Measurements from ENCODE around the gene FBXO33.
"Not testable (repeated sequence)": the region's sequence is repeated elsewhere in the genome, so short reads cannot be mapped to it uniquely, and the experiment has no call there.

FBXO33 gene

DNA sequence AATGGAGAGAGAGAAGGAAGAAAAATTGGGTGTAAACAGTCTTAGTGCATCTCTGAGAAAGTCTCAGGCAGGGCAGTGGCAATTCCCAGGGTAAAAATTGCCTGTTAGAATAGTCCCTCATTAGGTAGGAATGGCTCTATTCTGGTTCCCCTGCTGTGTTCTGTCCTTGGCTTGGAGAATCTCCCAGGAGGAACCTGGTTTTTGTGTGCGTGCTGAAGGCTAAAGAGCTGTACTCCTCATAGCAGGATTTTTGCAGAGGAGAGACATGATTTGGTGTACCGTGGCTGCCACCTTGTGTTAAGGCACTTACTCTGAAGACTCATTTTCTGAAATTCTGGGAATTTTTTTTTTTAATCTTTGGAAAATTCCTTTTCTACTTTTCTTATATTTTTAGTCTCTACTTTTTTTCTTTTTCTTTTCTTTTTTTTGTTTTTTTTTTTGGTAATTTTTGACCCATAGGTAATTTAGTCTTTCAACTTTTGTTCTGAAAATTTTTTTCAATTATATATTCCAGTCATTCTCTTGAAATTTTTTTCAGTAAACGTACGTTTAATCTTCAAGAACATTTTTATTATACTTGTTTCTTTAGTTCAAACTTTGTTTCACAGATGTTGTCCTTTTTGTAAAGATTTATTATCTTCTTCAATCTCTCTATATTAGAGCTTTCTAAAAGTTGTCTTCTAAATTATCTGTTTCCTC, 63.8 kb downstream of the FBXO33 start:
- peak; percentile 77 for DNase-seq

DNA sequence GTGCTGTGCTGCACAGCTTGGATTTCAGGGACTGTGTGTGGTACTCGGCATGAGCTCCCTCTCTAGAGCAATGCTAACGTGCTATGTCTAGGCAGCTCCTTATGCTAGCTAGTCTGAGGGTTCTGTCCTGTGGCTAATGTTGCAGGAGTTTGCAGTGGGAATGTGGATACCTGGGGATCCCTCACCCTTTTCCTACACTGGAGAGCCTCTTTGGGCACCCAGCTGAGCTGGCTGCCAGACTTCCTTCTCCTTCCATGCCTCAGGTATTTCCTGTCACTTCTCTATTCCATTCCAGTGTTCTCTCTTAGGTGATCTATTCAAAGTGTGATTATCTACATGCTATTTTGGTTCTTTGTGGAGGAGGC, 64.9 kb downstream of the FBXO33 start:
- DNase-seq, result no peak

DNA sequence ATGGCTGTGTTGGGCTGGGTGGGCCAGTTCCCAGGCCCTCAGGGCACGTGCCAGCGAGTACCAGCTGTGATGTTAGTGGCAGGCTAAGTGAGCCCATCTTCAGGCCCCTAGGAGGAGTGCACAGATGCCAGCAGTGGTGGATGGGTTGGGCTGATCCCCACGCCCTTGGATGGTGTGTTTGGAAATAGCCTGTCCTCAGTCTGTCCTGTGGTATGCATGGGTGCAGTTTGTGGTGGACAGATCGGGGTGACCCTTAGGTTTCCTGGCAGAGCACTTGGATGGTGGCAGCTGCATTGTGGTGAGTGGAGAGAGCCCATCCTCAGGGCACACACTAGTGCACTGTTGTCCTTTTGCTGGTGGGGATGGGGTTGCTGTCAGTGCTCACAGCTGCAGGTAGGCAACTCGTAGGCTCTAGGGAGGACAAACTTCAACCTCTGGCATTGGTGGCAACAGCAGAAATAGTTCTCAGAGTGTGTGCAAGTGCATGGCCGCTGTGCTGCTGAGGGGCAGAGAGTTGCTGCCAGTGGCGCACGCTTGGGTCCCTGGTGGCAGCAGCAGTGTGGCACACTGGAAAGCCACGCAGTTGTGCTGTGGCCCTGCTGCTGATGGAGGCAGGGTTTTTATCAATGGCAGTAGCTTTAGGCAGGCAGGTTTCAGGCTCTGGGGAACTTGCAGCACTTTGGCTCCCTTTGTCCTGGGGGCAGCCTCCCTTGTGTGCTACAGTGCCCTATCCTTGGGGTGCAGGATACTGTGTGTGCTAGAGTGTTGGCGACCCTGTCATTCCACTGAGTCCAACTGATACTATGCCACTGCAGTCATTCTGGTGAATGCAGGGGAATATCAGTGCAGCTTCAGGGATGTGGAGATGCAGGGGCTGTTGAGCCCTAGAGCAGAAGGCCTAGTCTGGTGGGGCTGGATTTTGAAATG, 65.5 kb downstream of the FBXO33 start:
- DNase-seq, result no peak

DNA sequence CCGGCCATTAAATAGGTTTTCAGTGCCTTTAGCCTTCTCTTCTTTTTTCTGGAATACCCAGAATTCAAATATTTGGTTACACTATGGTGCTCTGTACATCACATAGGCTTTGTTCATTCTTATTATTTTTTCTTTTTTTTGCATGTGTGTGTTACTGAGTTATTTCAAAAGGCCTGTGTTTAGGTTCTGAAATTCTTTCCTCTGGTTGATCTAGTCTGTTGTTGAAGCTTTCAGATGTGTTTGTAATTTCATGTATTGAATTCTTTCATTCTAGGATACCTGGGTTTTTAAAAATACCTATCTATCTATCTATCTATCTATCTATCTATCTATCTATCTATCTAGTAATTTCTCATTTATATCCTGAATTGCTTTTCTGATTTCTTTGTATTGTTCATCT, 66.9 kb downstream of the FBXO33 start:
- DNase-seq, result no peak

DNA sequence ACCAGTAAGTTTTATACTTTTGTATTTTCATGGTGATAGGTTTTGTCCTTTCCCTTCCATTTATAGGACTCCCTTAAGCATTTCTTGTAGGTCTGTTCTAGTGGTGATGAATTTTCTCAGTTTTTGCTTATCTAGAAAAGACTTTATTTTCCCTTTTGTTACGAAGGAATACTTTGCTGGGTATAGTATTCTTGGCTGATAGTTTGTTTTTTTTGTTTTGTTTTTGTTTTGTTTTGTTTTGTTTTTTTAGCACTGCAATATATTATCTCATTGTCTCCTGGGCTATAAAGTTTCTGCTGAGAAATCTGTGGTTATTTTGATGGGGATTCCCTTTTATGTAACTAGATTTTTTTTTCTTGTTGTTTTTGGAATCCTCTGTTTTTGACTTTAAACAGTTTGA, 67.7 kb downstream of the FBXO33 start:
- no peak for DNase-seq

DNA sequence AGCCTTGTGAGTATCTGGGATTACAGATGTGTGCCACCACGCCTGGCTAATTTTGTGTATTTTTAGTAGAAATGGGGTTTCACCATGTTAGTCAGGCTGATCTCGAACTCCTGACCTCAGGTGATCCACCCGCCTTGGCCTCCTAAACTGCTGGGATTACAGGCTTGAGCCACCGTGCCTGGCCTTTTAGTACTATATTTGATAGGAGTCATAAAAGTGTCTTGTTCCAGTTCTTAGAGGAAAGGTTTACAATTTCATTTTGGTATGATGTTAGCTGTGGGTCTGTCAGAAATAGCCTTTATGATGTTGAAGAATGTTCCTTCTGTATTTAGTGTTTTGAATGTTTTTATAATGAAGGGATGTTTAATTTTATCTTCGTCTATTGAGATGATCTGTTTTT, 70.7 kb downstream of the FBXO33 start:
- DNase-seq, result not testable (repeated sequence)

DNA sequence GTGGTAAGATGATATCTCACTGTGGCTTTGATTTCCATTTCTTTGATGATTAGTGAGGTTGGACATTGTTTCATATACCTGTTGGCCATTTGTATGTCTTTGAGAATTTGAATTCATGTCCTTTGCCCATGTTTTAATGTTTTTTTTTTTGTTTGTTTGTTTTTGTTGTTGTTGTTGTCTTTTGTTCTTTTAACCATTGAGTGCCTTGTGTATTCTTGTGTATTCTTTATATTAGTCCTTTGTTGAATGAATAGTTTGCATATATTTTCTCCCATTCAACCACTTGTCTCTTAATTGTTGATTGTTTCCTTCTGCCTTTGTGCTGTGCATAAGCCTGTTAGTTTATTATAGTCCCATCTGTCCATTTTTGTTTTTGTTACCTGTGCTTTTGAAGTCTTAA, 71.9 kb downstream of the FBXO33 start:
- no peak for DNase-seq

DNA sequence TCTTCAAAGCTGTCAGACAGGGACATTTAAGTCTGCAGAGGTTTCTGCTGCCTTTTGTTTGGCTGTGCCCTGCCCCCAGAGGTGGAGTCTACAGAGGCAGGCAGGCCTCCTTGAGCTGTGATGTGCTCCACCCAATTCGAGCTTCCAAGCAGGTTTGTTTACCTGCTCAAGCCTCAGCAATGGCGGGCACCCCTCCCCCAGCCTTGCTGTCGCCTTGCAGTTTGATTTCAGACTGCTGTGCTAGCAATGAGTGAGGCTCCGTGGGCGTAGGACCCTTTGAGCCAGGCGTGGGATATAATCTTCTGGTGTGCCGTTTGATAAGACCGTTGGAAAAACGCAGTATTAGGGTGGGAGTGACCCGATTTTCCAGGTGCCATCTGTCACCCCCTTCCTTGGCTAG, 73.2 kb downstream of the FBXO33 start:
- DNase-seq, result not testable (repeated sequence)

DNA sequence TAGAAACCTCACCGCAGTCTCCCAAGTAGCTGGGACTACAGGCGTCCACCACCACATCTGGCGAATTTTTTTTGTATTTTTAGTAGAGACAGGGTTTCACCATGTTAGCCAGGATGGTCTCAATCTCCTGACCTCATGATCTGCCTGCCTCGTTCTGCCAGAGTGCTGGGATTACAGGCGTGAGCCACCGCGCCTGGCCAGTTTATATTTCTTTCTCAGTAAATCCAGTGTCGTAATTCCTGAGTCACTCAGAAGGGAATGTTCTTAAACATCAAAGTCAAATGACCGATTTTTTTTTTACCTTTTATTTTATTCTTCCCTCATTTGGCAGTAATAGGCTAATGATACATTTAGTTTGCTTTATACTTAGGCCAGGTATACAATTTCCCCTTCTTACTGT, 80.5 kb downstream of the FBXO33 start:
- no peak for DNase-seq

DNA sequence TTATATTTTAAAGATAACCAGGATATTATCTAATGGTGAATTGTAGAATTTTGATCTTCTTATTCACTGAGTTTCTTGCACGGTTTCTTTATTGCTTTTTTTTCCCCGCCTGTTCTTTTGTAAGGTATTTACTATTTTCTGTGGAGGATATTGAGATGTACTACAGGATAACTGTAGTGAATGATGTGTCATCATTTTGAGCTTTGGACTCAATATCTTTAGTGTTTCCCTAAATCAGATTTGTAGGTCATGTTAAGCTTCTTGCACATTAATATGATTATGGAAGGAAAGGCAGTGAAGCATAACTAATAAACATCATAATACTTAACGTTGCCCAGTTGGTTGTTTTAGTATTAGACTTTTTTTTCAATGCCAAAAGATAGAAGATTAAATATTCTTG, 81.4 kb downstream of the FBXO33 start:
- DNase-seq, result no peak

Data from fibroblast of skin of right quadriceps (primary cell).